Loucy (cell line): ENCODE results near the gene CHRNB4.

Experiments used
- H2AFZ ChIP-seq: fragments of 200-600 bp; sonication (generic); 2 replicates; pipeline ENCODE4 v1.6.0; 2016; ENCODE audit warnings: antibody characterized with exemption, mild to moderate bottlenecking, low read length, moderate library complexity
- H3F3A ChIP-seq: fragments of 200-600 bp; 2 replicates; pipeline ENCODE4 v1.6.0; 2016; ENCODE audit warnings: antibody characterized with exemption, low read depth, mild to moderate bottlenecking
- H3K27me3 ChIP-seq: fragments of 200-600 bp; sonication (generic); 2 replicates; pipeline ENCODE4 v1.6.1; 2014; ENCODE audit warnings: low read length, mild to moderate bottlenecking; ENCODE audit not compliant: insufficient read depth, poor library complexity, severe bottlenecking
- H3K36me3 ChIP-seq: fragments of 200-600 bp; sonication (generic); 2 replicates; pipeline ENCODE4 v1.6.1; 2016; ENCODE audit warnings: low read length; ENCODE audit not compliant: insufficient read depth
- H3K4me1 ChIP-seq: fragments of 200-600 bp; sonication (generic); 2 replicates; pipeline ENCODE4 v1.5.1; 2014; ENCODE audit warnings: low read length, mild to moderate bottlenecking; ENCODE audit not compliant: insufficient read depth, poor library complexity, severe bottlenecking
- H3K4me2 ChIP-seq: fragments of 200-600 bp; sonication (generic); 2 replicates; pipeline ENCODE4 v1.6.0; 2014; ENCODE audit warnings: antibody characterized with exemption, low read length, low read depth, mild to moderate bottlenecking; ENCODE audit not compliant: poor library complexity, severe bottlenecking
- H3K4me3 ChIP-seq: fragments of 200-600 bp; sonication (generic); 2 replicates; pipeline ENCODE4 v1.5.1; 2014; ENCODE audit warnings: low read length, mild to moderate bottlenecking, mixed read lengths; ENCODE audit not compliant: poor library complexity, severe bottlenecking
- H3K79me2 ChIP-seq: fragments of 200-600 bp; sonication (generic); 2 replicates; pipeline ENCODE4 v1.6.1; 2014; ENCODE audit warnings: low read length; ENCODE audit not compliant: insufficient read depth
- H3K9ac ChIP-seq: fragments of 200-600 bp; sonication (generic); 2 replicates; pipeline ENCODE4 v1.6.0; 2014; ENCODE audit warnings: mild to moderate bottlenecking, low read depth, low read length, moderate library complexity; ENCODE audit not compliant: poor library complexity, severe bottlenecking
- H3K9me2 ChIP-seq: fragments of 200-600 bp; sonication (generic); replicated peaks from 2 replicates; pipeline ENCODE4 v1.6.1; 2016; ENCODE audit warnings: low read depth, low read length, mixed read lengths
- H3K9me3 ChIP-seq: fragments of 200-600 bp; sonication (generic); 2 replicates; pipeline ENCODE4 v1.6.1; 2014; ENCODE audit warnings: mild to moderate bottlenecking, antibody characterized with exemption, low read length, low read depth; ENCODE audit not compliant: insufficient read depth
- H4K20me1 ChIP-seq: fragments of 200-600 bp; sonication (generic); 2 replicates; pipeline ENCODE4 v1.6.0; 2014; ENCODE audit warnings: antibody characterized with exemption, low read length, mild to moderate bottlenecking; ENCODE audit not compliant: insufficient read depth, poor library complexity, severe bottlenecking
- EZH2phosphoT487 ChIP-seq: fragments of 200-600 bp; IDR thresholded peaks from 2 replicates; pipeline ENCODE4 v1.6.1; 2018; ENCODE audit warnings: antibody characterized with exemption, mild to moderate bottlenecking, moderate library complexity, borderline replicate concordance
- TF ChIP-seq, protein P1 (sequence below): fragments of 200-600 bp; sonication (generic); conservative IDR thresholded peaks from 2 replicates; pipeline ENCODE4 v1.5.1; 2014; ENCODE audit warnings: mild to moderate bottlenecking, antibody characterized with exemption, low read length

Gene CHRNB4

DNA sequence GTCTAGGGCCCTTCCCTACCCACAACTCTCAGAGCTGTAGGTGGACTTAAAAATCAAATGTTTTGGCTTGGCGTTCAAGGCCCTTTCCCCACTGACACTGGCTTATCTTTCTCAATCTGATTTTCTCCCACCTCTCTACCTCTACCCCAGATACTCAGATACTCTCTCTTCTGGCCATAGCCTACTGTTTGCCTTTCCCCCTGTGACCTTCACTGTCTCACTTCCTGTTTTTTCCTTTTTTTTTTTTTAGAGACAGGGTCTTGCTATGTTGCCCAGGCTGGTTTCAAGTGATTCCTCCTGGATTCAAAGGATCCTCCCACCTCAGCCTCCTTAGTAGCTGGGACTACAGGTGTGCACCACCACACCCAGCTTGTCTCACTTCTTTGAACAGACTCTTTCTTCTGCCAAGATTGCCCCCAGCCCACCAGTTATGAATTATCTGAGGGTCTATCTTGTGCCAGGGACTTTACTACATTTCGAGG is 4.6 kb downstream of the CHRNB4 start:
- Histone ChIP-seq H3K4me1 (no peaks in the 10 kb centered on the region), H4K20me1 (no peaks in the 10 kb centered on the region), H3K9ac (no peak overlapping the region), H3K36me3 (no peaks in the 10 kb centered on the region), H3K4me2 (no peak overlapping the region), H3F3A (no peaks in the 10 kb centered on the region), H3K4me3 (no peak overlapping the region), H2AFZ (no peak overlapping the region), H3K9me3 (no peaks in the 10 kb centered on the region), H3K79me2 (no peaks in the 10 kb centered on the region), H3K9me2 (no peaks in the 10 kb centered on the region), H3K27me3 (no peaks in the 10 kb centered on the region)
- TF ChIP-seq, protein P1, sequence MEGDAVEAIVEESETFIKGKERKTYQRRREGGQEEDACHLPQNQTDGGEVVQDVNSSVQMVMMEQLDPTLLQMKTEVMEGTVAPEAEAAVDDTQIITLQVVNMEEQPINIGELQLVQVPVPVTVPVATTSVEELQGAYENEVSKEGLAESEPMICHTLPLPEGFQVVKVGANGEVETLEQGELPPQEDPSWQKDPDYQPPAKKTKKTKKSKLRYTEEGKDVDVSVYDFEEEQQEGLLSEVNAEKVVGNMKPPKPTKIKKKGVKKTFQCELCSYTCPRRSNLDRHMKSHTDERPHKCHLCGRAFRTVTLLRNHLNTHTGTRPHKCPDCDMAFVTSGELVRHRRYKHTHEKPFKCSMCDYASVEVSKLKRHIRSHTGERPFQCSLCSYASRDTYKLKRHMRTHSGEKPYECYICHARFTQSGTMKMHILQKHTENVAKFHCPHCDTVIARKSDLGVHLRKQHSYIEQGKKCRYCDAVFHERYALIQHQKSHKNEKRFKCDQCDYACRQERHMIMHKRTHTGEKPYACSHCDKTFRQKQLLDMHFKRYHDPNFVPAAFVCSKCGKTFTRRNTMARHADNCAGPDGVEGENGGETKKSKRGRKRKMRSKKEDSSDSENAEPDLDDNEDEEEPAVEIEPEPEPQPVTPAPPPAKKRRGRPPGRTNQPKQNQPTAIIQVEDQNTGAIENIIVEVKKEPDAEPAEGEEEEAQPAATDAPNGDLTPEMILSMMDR = no peak
- TF ChIP-seq EZH2phosphoT487 = no peak

DNA sequence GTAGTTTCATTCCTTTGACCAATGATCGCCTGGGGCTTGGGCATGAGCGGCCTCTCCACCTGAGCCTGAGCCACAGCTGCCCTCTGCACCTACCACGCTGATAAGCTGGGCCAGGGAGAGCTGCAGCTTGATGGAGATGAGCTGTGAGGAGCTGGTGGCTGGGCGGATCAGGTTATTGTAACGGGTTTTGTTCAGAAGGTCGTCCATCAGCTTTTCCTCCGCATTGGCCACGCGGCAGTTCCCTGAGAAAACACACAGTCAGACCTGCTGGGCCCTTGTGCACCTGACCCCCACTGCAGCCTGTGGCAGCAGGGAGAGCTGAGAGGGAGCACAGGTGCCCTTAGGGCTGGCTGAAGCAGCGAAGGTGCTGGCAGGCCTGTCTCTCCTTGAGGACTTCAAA is 5.7 kb downstream of the CHRNB4 start:
- no peaks in the 10 kb centered on the region for H3K36me3 ChIP-seq
- no peak overlapping the region for H3K9ac ChIP-seq
- no peak overlapping the region for H3K4me3 ChIP-seq
- H4K20me1 ChIP-seq = no peaks in the 10 kb centered on the region
- no peak overlapping the region for H3K4me2 ChIP-seq
- TF ChIP-seq, protein P1 = no peak
- no peak for TF ChIP-seq EZH2phosphoT487
- H2AFZ ChIP-seq = no peak overlapping the region
- H3K9me3 ChIP-seq = no peaks in the 10 kb centered on the region
- no peaks in the 10 kb centered on the region for H3K27me3 ChIP-seq
- no peaks in the 10 kb centered on the region for H3K9me2 ChIP-seq
- no peaks in the 10 kb centered on the region for H3K4me1 ChIP-seq
- H3F3A ChIP-seq = no peaks in the 10 kb centered on the region
- no peaks in the 10 kb centered on the region for H3K79me2 ChIP-seq

DNA sequence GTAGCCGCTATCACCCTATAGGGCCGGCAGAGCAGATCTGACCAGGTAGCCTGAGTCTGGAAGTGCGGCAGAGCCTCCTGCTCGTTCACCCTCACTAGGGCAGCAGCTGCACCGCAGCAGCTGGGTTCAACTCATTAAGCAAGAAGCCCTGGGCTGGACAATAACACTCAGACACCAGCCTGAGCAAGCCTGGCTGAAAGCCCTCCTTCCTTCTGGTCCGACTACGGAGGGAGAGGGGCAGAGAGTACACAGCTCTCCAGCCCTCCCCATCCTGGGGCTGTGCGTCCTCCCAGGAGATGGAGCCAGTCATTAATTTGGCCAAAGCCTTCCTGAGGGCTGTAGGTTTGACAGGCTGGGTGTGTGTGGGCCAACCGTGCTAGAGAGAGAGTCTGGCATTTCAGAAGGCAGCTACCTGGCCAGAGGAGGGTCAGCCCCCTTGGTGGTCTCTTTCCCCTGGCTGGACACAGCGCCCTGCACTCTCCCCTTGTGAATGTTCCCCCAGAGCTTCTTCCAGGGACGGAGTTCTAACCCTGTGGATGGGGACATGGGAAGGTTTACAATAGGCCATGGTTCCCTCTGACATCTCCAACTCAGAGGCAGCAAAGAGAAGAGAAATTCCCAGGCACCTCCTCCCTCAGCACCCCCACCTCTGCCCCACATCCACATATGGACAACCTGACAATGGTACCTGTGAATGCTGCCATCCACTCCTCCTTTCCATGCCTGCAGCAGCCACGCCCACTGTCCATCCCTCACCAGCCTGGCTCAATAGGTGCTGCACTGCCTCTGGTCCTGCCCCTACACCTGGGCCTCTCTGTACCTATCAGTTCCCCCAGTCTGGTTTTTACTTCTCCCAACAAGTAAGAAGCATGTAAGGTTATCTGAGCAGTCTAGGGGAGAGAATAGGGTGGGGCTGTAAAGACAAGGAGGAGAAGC is 6.5 kb downstream of the CHRNB4 start:
- H3K9me3 ChIP-seq = no peaks in the 10 kb centered on the region
- no peaks in the 10 kb centered on the region for H3K79me2 ChIP-seq
- no peaks in the 10 kb centered on the region for H3K4me1 ChIP-seq
- no peaks in the 10 kb centered on the region for H3K27me3 ChIP-seq
- no peak overlapping the region for H2AFZ ChIP-seq
- no peaks in the 10 kb centered on the region for H3K36me3 ChIP-seq
- no peaks in the 10 kb centered on the region for H4K20me1 ChIP-seq
- H3F3A ChIP-seq = no peaks in the 10 kb centered on the region
- TF ChIP-seq EZH2phosphoT487 = no peak
- TF ChIP-seq, protein P1 = no peak
- no peak overlapping the region for H3K4me3 ChIP-seq
- H3K9ac ChIP-seq = no peak overlapping the region
- no peaks in the 10 kb centered on the region for H3K9me2 ChIP-seq
- no peak overlapping the region for H3K4me2 ChIP-seq
